OCI-LY1 (cell line): ENCODE measurements around the gene TIMM22.

ENCODE experiments used
- CTCF ChIP-seq: fragments of 200-600 bp; sonication (generic), shearing (Covaris generic); IDR thresholded peaks from 2 replicates; pipeline ENCODE4 v1.5.1; 2017; ENCODE audit warnings: mild to moderate bottlenecking, antibody characterized with exemption, low read length, moderate library complexity, mixed read lengths
- EZH2 ChIP-seq: fragments of 200-600 bp; sonication (generic), shearing (Covaris generic); IDR thresholded peaks from 2 replicates; pipeline ENCODE4 v1.8.0; 2017; ENCODE audit warnings: borderline replicate concordance, mixed run types, mild to moderate bottlenecking, antibody characterized with exemption, low read length, moderate library complexity, mixed read lengths

GRCh38 chr17:1040216-1040600, 43.3 kb downstream of the TIMM22 start:
- TF ChIP-seq CTCF: no peak
- TF ChIP-seq EZH2: no peak
